HG03175 (cell line): ENCODE measurements around the gene GALNT17.
"Not testable (repeated sequence)": the region's sequence is repeated elsewhere in the genome, so short reads cannot be mapped to it uniquely, and the experiment has no call there.

Experiments used
- ATAC-seq: cut with Tn5 transposase; IDR thresholded peaks from one replicate; pipeline ENCODE4 v1.9.1; 2021; ENCODE audit warnings: mild to moderate bottlenecking, moderate library complexity; ENCODE audit not compliant: unreplicated experiment

Gene GALNT17

GRCh38 chr7:71612911-71613310 is 481.0 kb downstream of the GALNT17 start:
- no peak for ATAC-seq

DNA sequence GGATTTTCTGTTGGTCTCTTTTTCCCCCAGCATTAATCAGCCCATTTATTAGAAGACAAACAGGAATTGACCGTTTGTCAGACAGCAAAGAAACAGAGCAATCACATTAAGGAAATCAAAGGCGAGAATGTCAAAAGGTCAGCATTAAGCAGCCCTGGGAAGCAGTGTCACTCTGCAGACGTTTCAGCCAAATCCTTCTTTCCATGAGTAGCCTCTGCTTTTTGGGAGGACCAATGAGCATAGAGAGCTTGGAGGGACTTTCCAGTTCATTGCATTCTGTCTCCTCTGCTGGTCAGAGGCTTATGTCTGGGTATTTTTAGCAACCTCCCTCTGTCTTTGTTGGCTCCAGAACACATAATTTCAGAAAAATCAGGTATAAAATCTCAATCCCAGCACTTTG is 481.4 kb downstream of the GALNT17 start:
- no peak for ATAC-seq

- no peak for ATAC-seq
Observed at GRCh38 chr7:71615017-71615416, 483.1 kb downstream of the GALNT17 start.

GRCh38 chr7:71616217-71616616 is 484.3 kb downstream of the GALNT17 start:
- ATAC-seq = no peak

- ATAC-seq = no peak
Observed at GRCh38 chr7:71618278-71618677, 486.3 kb downstream of the GALNT17 start.

- ATAC-seq = no peak
Observed at GRCh38 chr7:71625545-71625944, 493.6 kb downstream of the GALNT17 start.

DNA sequence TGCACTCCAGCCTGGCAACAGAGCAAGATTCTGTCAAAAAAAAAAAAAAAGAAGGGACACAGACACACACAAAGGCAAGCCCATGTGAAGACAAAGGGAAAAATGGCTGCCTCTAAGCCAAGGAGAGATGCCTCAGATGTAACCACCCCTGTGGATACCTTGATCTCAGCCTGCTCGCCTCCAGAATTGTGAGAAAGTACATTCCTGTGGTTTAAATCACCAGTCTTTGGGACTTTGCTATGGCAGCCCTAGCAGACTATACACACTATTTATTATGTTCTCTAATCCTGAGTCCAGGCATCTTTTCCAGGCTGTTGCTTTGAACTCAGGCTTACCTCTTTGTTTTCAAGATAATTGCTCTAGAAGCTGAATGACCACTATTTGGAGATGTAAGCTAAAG is 494.3 kb downstream of the GALNT17 start:
- no peak for ATAC-seq

DNA sequence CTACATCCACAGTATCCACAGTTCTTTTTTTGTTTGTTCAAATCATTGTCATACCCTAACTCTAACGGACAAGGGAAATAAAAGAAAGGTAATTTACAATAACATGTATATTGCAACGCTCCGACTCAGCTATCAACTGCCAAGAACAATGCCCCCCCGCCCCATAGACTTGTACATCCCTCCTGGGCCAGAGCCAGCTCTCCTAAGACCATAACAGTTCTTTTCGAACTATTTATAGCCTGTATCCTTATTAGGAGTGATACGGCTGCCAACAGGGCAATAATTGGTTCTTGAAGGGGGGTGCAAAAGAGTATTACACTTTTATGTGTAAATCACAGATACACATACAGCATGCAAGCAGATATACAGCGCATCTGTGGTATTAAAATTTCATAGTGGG is 495.7 kb downstream of the GALNT17 start:
- ATAC-seq = no peak

DNA sequence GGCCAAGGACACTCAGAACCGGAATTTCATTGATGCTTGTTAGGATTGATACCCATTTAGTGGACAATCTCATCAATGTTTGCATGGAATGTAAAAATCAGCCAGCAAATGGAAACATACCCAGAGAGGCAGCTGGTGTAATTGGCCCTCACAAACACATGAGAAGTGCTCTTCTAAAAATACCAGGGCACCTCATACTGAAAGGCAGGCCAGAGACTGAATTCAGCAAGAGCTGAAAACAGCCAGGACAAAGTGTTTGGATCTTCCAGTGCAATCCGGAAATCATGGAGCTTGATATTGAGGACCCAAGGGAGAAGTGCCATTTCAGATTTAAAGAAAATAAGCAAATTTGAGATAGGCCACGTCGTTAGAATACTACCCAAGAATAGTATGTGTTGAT is 498.6 kb downstream of the GALNT17 start:
- no peak for ATAC-seq

DNA sequence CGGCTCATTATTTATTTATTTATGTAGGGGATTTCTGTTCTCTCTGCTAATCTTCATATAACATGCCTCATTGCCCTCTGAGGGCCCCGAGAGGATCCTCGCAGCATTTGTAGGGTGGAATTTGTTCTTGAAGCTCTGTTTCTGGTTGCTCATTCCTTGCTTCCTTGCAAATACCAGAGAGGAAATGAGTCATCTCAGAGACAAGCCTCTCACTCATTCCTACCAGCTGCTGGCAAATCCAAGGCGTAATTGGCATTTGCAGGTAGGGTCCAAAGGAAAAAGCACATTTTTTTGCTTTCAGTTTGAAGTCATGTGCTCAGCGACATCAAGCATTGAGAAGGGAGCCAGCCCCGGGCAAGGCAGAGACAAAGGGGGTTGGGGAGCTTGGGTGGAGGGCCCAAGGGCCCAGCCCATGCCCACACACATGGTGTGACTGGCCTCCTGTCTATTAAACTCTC is 501.6 kb downstream of the GALNT17 start:
- ATAC-seq = no peak

- ATAC-seq = not testable (repeated sequence)
Observed at GRCh38 chr7:71635849-71636248, 503.9 kb downstream of the GALNT17 start.

DNA sequence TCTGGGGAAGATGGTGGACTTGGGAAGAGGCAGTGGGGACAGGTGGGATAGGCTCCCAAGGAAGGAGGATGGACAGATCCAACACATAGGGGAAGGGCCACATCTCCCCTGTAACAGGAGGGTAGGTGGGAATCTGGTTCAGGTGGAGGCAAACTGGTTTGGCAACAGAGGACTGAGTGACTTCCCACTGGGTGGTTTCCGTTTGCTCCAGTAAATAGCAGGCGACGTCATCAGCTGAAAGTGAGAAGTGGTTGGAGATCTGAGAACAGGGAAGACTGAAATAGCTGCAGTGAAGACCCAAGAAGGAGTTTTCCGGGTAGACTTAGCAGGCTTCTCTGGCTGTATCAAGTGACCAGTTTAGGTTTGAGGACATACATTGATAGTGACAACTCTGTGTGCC is 504.4 kb downstream of the GALNT17 start:
- ATAC-seq = no peak

GRCh38 chr7:71637578-71637977 is 505.6 kb downstream of the GALNT17 start:
- ATAC-seq = no peak

GRCh38 chr7:71638108-71638507 is 506.2 kb downstream of the GALNT17 start:
- no peak for ATAC-seq

DNA sequence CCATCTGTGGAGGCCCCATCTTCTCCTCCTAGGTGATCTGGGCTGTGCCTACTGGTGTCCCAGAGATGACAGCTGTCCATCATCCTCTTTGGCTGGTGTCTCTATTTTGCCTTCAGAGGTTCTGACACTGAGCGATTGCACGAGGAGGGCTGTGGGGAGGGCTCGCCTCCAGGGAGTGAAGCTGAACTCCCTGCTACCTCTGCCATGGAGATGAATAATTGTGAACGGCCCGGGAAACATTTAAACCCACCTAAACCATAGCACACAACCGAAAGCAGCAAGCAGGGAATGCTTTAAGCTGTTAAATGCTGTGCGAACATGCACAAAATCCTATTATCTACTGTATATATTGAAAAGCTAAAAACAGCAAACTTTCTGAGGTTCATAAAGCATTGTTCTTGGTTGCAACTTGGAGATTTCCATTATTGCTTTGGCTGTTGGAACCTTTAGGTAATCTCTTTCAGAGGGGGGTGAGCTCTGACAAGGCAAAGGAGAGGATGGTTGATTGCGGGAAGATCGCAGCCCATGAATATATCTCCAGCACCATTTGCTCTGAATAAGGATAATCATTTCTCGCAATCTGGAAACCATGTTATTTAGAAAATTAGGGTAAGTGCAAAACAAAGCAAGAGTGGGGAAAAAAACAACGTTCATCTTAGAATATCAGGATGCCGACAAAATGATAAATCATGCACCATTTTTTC is 507.6 kb downstream of the GALNT17 start:
- ATAC-seq = no peak

GRCh38 chr7:71643031-71643430 is 511.1 kb downstream of the GALNT17 start:
- not testable (repeated sequence) for ATAC-seq

DNA sequence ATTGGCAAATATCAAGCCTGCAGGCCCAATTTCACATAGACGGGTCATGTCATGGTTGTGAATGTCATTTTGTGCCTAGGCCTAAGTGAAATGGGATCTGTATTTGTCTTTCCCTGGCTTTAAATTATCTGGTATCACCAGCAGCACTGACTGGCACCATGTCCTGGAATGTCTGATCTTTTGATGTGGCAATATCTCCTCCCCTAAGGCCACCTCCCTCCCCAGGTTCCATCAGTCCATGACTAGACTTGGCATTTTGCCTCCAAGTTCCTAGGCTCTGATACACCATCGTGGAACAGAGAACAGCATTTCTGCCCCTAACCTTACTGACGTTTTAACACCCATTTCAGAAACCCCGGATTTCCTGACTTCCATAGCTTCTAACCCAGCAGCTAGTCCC is 513.9 kb downstream of the GALNT17 start:
- no peak for ATAC-seq

GRCh38 chr7:71649812-71650211 is 517.9 kb downstream of the GALNT17 start:
- ATAC-seq = no peak

DNA sequence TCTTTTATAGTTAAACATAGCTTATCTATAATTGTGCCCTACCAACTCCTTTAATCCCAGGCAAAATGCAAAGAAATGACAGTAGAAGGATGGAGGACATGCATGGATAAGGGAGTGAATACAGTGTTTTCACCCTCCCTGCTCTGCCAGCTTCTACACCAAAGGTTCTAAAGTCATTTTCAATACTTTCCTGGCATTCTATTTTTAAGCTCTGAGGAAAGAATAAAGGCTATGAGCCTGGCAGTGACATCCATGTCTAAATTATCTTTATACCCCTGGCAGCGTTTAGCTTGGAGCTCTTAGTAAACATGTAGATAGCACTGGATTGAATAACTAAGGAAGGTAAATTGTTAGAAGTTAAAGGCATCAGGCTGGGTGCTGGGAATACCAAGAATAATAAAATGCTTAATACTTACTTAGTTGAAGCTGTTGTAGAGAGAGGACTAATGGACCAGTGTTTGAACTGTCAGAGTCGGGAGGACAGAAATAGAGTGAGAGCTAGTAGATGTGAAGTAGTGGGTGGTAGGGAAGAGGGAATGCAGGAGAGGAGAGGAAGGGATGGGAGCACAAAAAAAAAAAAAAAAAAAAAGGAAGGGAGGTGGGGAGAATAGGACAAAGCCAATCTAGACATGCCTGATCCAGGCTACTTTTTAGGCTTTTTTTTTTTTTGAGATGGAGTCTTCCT is 518.9 kb downstream of the GALNT17 start:
- no peak for ATAC-seq

- no peak for ATAC-seq
Observed at GRCh38 chr7:71652510-71652909, 520.6 kb downstream of the GALNT17 start.

DNA sequence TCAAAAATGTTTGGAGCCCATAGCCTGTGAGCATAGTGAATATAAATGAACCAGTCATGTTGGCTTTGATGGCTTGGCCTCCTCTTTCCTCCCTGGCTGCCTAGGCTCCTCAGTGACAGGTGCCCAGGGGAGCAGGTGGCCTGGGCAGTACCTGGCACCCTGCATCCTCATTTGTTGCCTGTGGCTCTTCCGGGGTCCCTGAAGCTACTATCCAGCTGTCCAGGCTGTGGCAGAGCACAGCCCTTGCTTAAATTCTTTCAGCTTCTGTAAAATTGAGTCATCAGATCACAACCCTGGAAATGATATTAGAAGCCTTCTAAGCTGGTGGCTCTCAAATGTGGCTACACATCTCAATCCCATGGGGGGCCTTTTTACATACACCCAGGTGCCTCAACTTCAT is 525.4 kb downstream of the GALNT17 start:
- ATAC-seq = no peak

DNA sequence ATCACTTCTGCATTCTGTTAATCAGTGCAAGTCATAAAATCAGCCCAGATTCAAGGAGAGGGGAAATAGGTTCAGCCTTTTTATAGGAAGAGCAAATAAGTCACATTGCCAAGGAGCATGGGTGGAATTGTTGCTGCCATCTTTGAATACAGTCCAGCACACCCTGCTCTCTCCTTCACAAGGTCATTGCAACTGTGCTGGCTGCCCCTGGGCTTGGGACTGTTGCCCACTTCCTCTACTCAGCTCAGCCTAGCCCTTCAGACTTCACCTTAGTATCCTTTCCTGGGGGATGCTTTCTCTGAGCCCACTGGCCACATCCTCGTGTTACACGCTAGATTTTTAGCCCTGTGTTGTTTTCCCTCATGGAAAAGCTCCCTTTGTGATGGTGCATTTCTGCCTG is 527.7 kb downstream of the GALNT17 start:
- no peak for ATAC-seq
